Tibial artery (tissue), 4 donors: ENCODE measurements around the gene PROK1.

ENCODE experiments used
- DNase-seq, 2 donors: peaks; one replicate each; pipeline ENCODE4 v3.0.0-alpha.2; 2019
- H3K27ac ChIP-seq, 2 donors: fragments of 200-600 bp; sonication (generic) in 1 of 2; 1 replicate in 1 of 2; 2 replicates in 1 of 2; pipeline ENCODE4 v1.5.1; 2018 to 2019; ENCODE audit warnings: mild to moderate bottlenecking in 1 of 2
- H3K27me3 ChIP-seq, 2 donors: fragments of 200-600 bp; sonication (generic) in 1 of 2; one replicate each; pipeline versions ENCODE4 v1.5.1 to v1.6.0; 2016 to 2019
- H3K36me3 ChIP-seq, 3 donors: fragments of 200-600 bp; sonication (generic) in 2 of 3; one replicate each; pipeline ENCODE4 v1.5.1; 2016 to 2019; ENCODE audit warnings: mild to moderate bottlenecking in 2 of 3
- H3K4me1 ChIP-seq, 4 donors: fragments of 200-600 bp; sonication (generic) in 2 of 4; 1 replicate in 3 of 4; 2 replicates in 1 of 4; pipeline ENCODE4 v1.5.1; 2016 to 2019
- H3K4me3 ChIP-seq, 2 donors: fragments of 200-600 bp; sonication (generic) in 1 of 2; 1 replicate in 1 of 2; 2 replicates in 1 of 2; pipeline ENCODE4 v1.5.1; 2018 to 2019; ENCODE audit warnings: mild to moderate bottlenecking in 2 of 2
- H3K9me3 ChIP-seq, 3 donors: fragments of 200-600 bp; sonication (generic) in 1 of 3; one replicate each; pipeline ENCODE4 v1.5.1; 2016 to 2019
- intact Hi-C: fragments of 100-400 bp; cut with DNase I; formaldehyde crosslinking; loops from one replicate; pipeline ENCODE4 v1.15.0; 2023; ENCODE audit warnings: low total_unique reads
- TF ChIP-seq, protein P1 (sequence below), 2 experiments: fragments of 200-600 bp in 1 of 2; fragments of 450-650 bp in 1 of 2; IDR thresholded peaks; one replicate each; pipeline ENCODE4 v1.5.1; 2017 to 2019; ENCODE audit warnings: antibody characterized with exemption in 2 of 2, mild to moderate bottlenecking in 1 of 2, moderate library complexity in 1 of 2

Gene PROK1

DNA sequence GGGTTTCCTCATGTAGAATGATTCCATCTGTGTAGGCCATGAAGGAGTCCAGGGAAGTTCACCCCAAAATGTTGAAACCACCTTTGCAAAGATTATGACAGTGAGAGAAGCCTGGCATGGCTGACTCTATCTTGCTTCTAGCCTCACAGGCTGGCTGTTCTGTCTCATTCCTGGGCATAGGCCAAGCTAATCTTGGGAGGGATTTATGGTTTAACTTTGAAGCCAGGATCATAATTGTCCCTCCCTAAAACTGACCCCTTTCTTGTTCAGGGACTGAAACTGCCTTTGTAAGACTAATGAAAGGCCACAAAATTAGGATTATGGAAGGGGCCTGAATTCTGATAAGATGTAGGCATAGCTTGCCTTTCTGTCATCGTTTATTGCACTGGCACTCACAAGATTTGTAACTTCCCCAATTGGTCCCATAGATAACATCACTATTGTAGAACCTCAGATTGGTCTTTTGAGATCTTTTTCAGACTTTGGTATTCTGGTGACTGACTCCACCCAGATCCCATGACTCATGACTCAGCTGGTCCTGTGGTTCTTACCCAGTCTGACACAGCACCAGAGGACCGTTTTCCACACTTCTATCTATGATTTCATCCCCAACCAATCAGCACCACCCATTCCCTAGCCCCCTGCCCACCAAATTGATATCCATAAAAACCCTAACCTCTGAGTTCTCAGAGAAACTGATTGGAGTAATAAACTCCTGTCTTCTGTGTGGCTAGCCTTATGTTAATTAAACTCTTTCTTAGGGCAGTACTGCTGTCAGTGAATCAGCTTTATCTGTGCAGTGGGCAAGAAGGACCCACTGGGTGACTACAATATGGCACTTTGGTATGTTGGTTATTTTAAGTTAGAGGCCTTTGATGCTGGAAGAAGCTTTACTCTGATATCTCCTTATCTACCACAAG lies 29.8 kb upstream of the PROK1 start:
- peak; percentile 65 to 79 for DNase-seq
- H3K27ac ChIP-seq, result peak overlapping the region in 1 of 2 donors; percentile 16

DNA sequence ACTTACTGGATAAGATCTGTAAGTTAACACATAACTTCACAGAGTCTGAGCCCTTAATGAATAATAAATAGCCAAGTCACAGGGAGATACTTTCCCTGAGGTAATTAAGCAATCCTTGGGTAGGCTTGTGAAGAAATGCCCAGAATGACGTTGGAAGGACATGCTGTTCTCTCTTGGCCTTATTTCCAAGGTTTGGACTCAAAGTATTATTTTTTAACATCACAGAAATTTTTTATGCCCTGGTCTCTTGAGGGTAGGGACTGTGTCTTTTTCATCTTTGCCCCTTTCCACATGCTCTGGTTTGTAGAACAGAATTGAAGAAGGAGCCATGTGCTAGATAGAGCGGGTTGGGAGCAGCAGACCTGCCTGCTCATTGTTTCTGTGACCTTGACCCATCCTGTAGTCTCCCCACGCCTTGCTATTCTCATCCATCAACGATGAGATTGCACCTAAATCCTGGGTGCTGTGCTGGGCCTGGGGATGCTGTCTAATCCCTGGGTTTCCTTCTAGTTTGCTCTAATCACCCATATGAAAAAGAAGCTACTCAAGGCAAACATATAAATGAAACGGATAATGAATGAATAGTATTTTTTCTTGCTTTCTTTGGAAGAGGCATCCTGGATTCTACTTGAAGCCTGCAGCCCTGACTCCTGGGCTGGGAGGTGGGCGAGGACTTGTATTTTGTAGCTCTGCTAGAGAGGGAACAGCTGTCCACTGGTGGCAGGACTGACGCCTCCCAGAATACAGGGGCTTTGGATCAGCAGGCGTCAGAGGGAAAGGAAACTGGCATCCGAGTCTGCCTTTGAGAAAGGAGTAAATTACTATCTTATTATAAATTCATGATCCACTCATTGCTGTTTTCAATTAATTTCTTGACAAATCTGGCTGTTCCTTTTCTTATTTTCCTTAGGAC lies 26.0 kb upstream of the PROK1 start:
- H3K27ac ChIP-seq, result peak overlapping the region in 1 of 2 donors; percentile 5
- peak in 1 of 2 donors; percentile 33 for DNase-seq

More for the DNA sequence above, 29.8 kb upstream of the PROK1 start:
- Histone ChIP-seq H3K4me1 (peaks cover 0 to 4% (median 0%) of the 10 kb centered on the region in 4 donors), H3K27me3 (no peaks in the 10 kb centered on the region), H3K9me3 (no peaks in the 10 kb centered on the region), H3K4me3 (no peak overlapping the region), H3K36me3 (no peaks in the 10 kb centered on the region)
- intact Hi-C loops, result no loop called here
- TF ChIP-seq, protein P1, sequence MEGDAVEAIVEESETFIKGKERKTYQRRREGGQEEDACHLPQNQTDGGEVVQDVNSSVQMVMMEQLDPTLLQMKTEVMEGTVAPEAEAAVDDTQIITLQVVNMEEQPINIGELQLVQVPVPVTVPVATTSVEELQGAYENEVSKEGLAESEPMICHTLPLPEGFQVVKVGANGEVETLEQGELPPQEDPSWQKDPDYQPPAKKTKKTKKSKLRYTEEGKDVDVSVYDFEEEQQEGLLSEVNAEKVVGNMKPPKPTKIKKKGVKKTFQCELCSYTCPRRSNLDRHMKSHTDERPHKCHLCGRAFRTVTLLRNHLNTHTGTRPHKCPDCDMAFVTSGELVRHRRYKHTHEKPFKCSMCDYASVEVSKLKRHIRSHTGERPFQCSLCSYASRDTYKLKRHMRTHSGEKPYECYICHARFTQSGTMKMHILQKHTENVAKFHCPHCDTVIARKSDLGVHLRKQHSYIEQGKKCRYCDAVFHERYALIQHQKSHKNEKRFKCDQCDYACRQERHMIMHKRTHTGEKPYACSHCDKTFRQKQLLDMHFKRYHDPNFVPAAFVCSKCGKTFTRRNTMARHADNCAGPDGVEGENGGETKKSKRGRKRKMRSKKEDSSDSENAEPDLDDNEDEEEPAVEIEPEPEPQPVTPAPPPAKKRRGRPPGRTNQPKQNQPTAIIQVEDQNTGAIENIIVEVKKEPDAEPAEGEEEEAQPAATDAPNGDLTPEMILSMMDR (IDR thresholded peaks at IDR 0.05), result no peak

DNA sequence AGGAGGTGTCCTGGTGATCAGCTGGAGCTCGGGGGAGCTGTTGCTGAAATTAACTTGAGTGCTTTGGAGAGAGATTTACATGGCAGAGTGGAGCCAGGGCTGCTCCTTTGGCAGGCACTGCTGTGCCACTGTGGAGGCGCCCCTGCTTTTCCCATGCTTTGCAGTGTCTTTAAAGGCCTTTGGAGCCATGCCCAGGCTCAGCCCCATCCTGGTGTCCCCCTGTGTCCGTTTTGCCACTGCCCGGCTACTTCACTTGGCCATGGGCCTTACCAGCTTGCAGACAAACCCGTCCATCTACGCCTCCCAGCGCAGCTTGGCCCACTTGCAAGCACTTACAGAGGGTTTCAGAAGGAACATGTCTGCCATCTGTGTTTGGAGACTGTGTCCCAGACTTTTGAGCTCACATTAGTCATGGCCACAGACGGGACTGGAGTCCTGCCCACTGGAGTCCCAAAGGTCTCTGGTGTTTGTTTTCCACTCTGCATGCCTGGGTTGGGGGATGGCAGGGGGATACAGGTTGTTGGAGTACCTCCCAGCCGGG lies 25.3 kb upstream of the PROK1 start:
- TF ChIP-seq, protein P1 (IDR thresholded peaks at IDR 0.05), result no peak

More for the DNA sequence above, 26.0 kb upstream of the PROK1 start:
- Histone ChIP-seq H3K4me3 (no peak overlapping the region), H3K27me3 (peaks cover 0 to 2% of the 10 kb centered on the region in 2 donors), H3K9me3 (no peaks in the 10 kb centered on the region), H3K36me3 (no peaks in the 10 kb centered on the region), H3K4me1 (peaks cover 0 to 4% (median 0%) of the 10 kb centered on the region in 4 donors)
- TF ChIP-seq, protein P1 (IDR thresholded peaks at IDR 0.05), result no peak
- intact Hi-C loops, result no loop called here

DNA sequence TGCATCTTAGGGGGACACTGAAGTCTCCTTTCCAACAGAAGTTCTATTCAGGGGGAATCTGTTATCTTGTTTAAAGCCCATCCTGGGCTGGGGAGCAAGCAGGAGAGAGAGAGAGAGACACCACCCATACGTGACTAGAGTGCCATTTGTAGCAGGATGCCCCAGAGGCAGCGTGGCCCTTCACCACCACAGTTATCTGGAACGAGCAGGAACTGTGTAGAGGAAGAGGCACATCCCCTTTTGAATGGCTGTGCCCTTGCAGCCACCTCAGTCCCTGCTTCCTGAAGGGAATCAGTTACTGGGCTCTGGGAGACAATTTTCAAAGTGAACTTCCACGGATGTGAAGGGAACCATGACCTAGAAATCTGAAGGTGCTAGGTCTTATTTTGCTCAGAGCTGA lies 24.1 kb upstream of the PROK1 start:
- intact Hi-C loops, result no loop called here
- peak in 1 of 2 donors; percentile 32 for DNase-seq

More for the DNA sequence above, 25.3 kb upstream of the PROK1 start:
- peak; percentile 68 to 71 for DNase-seq
- H3K4me3 ChIP-seq, result no peak overlapping the region
- no peaks in the 10 kb centered on the region for H3K36me3 ChIP-seq
- peak overlapping the region in 1 of 2 donors; percentile 5 for H3K27ac ChIP-seq
- intact Hi-C loops, result no loop called here
- peaks cover 0 to 4% (median 0%) of the 10 kb centered on the region in 4 donors for H3K4me1 ChIP-seq
- no peaks in the 10 kb centered on the region for H3K9me3 ChIP-seq
- H3K27me3 ChIP-seq, result peaks cover 0 to 4% of the 10 kb centered on the region in 2 donors

More for the DNA sequence above, 24.1 kb upstream of the PROK1 start:
- Histone ChIP-seq H3K4me1 (peaks cover 0 to 4% (median 0%) of the 10 kb centered on the region in 4 donors), H3K27me3 (peaks cover 0 to 10% of the 10 kb centered on the region in 2 donors), H3K4me3 (no peak overlapping the region), H3K9me3 (no peaks in the 10 kb centered on the region), H3K27ac (no peak overlapping the region), H3K36me3 (no peaks in the 10 kb centered on the region)
- TF ChIP-seq, protein P1 (IDR thresholded peaks at IDR 0.05), result no peak
